ENCODE data around the gene NEUROD4. TPM values are rescaled to one million over a fixed set of nuclear protein-coding genes. Genes with fewer than 3 reads are reported as not detected.

NEUROD4 gene
- total and polyA plus RNA-seq, 10 of the 15 experiments (the other 5 are each of a cell fraction or from before 2014, with no cell fraction given): 0.06 TPM; not detected in 9

GRCh38 chr12:55039395-55040354, 19.9 kb downstream of the NEUROD4 start:
- CTCF ChIA-PET: no interaction called here
- WGBS (ENCODE audit: insufficient coverage, insufficient replicate concordance, low lambda C conversion rate, missing lambda C conversion rate): 45% methylated on average over 10 of the region's 10 CpGs
- no peak overlapping the region for H2AFZ ChIP-seq (ENCODE audit: control insufficient read depth, low read depth, low read length)
- no peak overlapping the region for H3K4me2 ChIP-seq (ENCODE audit: control insufficient read depth, insufficient read depth)
- H3K4me1 ChIP-seq (ENCODE audit: control insufficient read depth, insufficient read depth, low read length): no peaks in the 10 kb centered on the region
- H4K20me1 ChIP-seq (ENCODE audit: control insufficient read depth, insufficient read depth): no peaks in the 10 kb centered on the region
- H3K9me3 ChIP-seq (replicated peaks; ENCODE audit: control insufficient read depth, insufficient read depth, low read length): no peaks in the 10 kb centered on the region
- RAD21 ChIA-PET (ENCODE audit: unreplicated experiment): no interaction called here
- H3K36me3 ChIP-seq (ENCODE audit: control insufficient read depth in 2 of 2, insufficient read depth in 2 of 2, low read length in 1 of 2): no peaks in the 10 kb centered on the region
- H3K9ac ChIP-seq (ENCODE audit: control insufficient read depth, insufficient read depth, low read length): no peak overlapping the region
- in situ Hi-C loops (cut with MboI): no loop called here
- POLR2A ChIA-PET: no interaction called here
- BruUV-seq (replicated peaks): no TSS peak
- peaks cover 0 to 12% of the 10 kb centered on the region in 2 experiments; a peak in 2 of 4 replicates for H3K27me3 ChIP-seq (replicated peaks in 1 of 2; ENCODE audit: control insufficient read depth in 2 of 2, insufficient read depth in 2 of 2, low read length in 1 of 2)
- H3K27ac ChIP-seq (ENCODE audit: control insufficient read depth, insufficient read depth): no peak overlapping the region
- no peak for DNase-seq (ENCODE audit: low read depth, low spot score)
- H3K79me2 ChIP-seq (ENCODE audit: control insufficient read depth, insufficient read depth, low read length): no peaks in the 10 kb centered on the region
- ATAC-seq: no peak
- TF ChIP-seq ELK1 (IDR thresholded peaks at IDR 0.05; ENCODE audit: low read depth, low read length) (no peak), NFIC (IDR thresholded peaks at IDR 0.05; ENCODE audit: low read depth, low read length) (no peak), USF2 (IDR thresholded peaks at IDR 0.05; ENCODE audit: borderline replicate concordance, low read depth, low read length) (no peak), MYC (IDR thresholded peaks at IDR 0.05; ENCODE audit: insufficient read depth, insufficient read length, insufficient replicate concordance, low read length, severe bottlenecking) (no peak), TCF7 (IDR thresholded peaks at IDR 0.05; ENCODE audit: borderline replicate concordance) (no peak), PBX3 (IDR thresholded peaks at IDR 0.05; ENCODE audit: insufficient replicate concordance, low read depth, low read length) (no peak), IRF3 (IDR thresholded peaks at IDR 0.05) (no peak), ZNF687 (IDR thresholded peaks at IDR 0.05) (no peak)
- intact Hi-C loops (cut with micrococcal nuclease; ENCODE audit: unreplicated experiment): no loop called here
- H3K4me3 ChIP-seq: no peak overlapping the region
- FAIRE-seq: no peak
- SMC1A ChIA-PET (ENCODE audit: uncharacterized antibody, unreplicated experiment): interaction anchor here (0.6 kb wide), 1 partner anchor 501 kb away, joined by 3 read pairs; no protein-coding TSS in a partner anchor

Data from GM12878 (cell line).